GM23338 (cell line): Measurements from ENCODE around the gene NDST1. TPM values are rescaled to one million over a fixed set of nuclear protein-coding genes. Genes with fewer than 3 reads are reported as not detected.
A peak's percentile ranks its signal among the peaks of the same experiment; 100 is the strongest.

Experiments used
- ATAC-seq: fragments of 200-7000 bp; cut with Tn5 transposase; 3 replicates; pipeline ENCODE4 v1.9.1; 2020
- DNase-seq: peaks from one replicate; pipeline ENCODE4 v3.0.0-alpha.2; 2015; ENCODE audit warnings: low spot score
- H2AFZ ChIP-seq: fragments of 200-600 bp; sonication (generic); 2 replicates; pipeline ENCODE4 v1.8.0; 2016; ENCODE audit warnings: antibody characterized with exemption, mild to moderate bottlenecking, moderate library complexity
- H3F3A ChIP-seq: fragments of 200-600 bp; sonication (generic); replicated peaks from 2 replicates; pipeline ENCODE4 v1.8.0; 2017; ENCODE audit warnings: antibody characterized with exemption, mixed run types, low read depth
- H3K27ac ChIP-seq: fragments of 200-600 bp; sonication (generic); 2 replicates; pipeline ENCODE4 v1.6.1; 2016; ENCODE audit warnings: low read depth
- H3K27me3 ChIP-seq: fragments of 200-600 bp; sonication (generic); 2 replicates; pipeline ENCODE4 v1.8.0; 2016; ENCODE audit warnings: mild to moderate bottlenecking, mixed run types, moderate library complexity; ENCODE audit not compliant: insufficient read depth
- H3K36me3 ChIP-seq: fragments of 200-600 bp; sonication (generic); 2 replicates; pipeline ENCODE4 v1.8.0; 2016; ENCODE audit warnings: mild to moderate bottlenecking; ENCODE audit not compliant: insufficient read depth
- H3K4me1 ChIP-seq: fragments of 200-600 bp; sonication (generic); 2 replicates; pipeline ENCODE4 v1.8.0; 2016; ENCODE audit warnings: mild to moderate bottlenecking, moderate library complexity; ENCODE audit not compliant: insufficient read depth
- H3K4me2 ChIP-seq: fragments of 200-600 bp; sonication (generic); 2 replicates; pipeline ENCODE4 v1.7.1; 2017; ENCODE audit warnings: mixed run types
- H3K4me3 ChIP-seq: fragments of 200-600 bp; sonication (generic); 2 replicates; pipeline ENCODE4 v1.6.1; 2016; ENCODE audit warnings: mixed run types
- H3K79me2 ChIP-seq: fragments of 200-600 bp; sonication (generic); replicated peaks from 2 replicates; pipeline ENCODE4 v1.8.0; 2017; ENCODE audit warnings: mild to moderate bottlenecking; ENCODE audit not compliant: insufficient read depth
- H3K9me2 ChIP-seq: fragments of 200-600 bp; sonication (generic); 2 replicates; pipeline ENCODE4 v1.8.0; 2017; ENCODE audit not compliant: insufficient read depth
- H4K20me1 ChIP-seq: fragments of 200-600 bp; sonication (generic); replicated peaks from 2 replicates; pipeline ENCODE4 v1.8.0; 2017; ENCODE audit warnings: mild to moderate bottlenecking; ENCODE audit not compliant: insufficient read depth
- H3K27ac Mint-ChIP-seq: 2 replicates; pipeline ENCODE4 v1.8.0; 2020; ENCODE audit warnings: inconsistent platforms, mild to moderate bottlenecking, moderate library complexity, mixed read lengths
- H3K27me3 Mint-ChIP-seq: 3 replicates; pipeline ENCODE4 v1.8.0; 2022; ENCODE audit warnings: low read depth, mild to moderate bottlenecking, moderate library complexity, mixed read lengths, inconsistent platforms; ENCODE audit not compliant: insufficient read depth, poor library complexity
- H3K36me3 Mint-ChIP-seq: 3 replicates; pipeline ENCODE4 v1.8.0; 2021; ENCODE audit warnings: low read depth, mild to moderate bottlenecking, inconsistent platforms, moderate library complexity, mixed read lengths
- H3K4me1 Mint-ChIP-seq: 3 replicates; pipeline ENCODE4 v1.8.0; 2020; ENCODE audit warnings: mild to moderate bottlenecking, inconsistent platforms, mixed read lengths
- H3K4me3 Mint-ChIP-seq: 3 replicates; pipeline ENCODE4 v1.8.0; 2021; ENCODE audit warnings: moderate library complexity, mild to moderate bottlenecking, inconsistent platforms, mixed read lengths
- H3K9me3 Mint-ChIP-seq: 3 replicates; pipeline ENCODE4 v1.8.0; 2020; ENCODE audit warnings: moderate library complexity, mild to moderate bottlenecking, inconsistent platforms, mixed read lengths
- EZH2 ChIP-seq: fragments of 200-600 bp; sonication (generic); IDR thresholded peaks from one replicate; pipeline ENCODE4 v1.8.0; 2017; ENCODE audit warnings: antibody characterized with exemption, mild to moderate bottlenecking, low read depth; ENCODE audit not compliant: unreplicated experiment
- JUNB ChIP-seq: IDR thresholded peaks from one replicate; pipeline ENCODE4 v1.6.1; 2016; ENCODE audit warnings: antibody characterized with exemption; ENCODE audit not compliant: unreplicated experiment
- NANOG ChIP-seq: IDR thresholded peaks from 2 replicates; pipeline ENCODE4 v1.6.1; 2016; ENCODE audit warnings: antibody characterized with exemption, borderline replicate concordance
- POLR2AphosphoS5 ChIP-seq: IDR thresholded peaks from 2 replicates; pipeline ENCODE4 v1.6.1; 2016; ENCODE audit warnings: antibody characterized with exemption, low read depth
- STAT1 ChIP-seq: IDR thresholded peaks from one replicate; pipeline ENCODE4 v1.6.1; 2016; ENCODE audit warnings: antibody characterized with exemption; ENCODE audit not compliant: unreplicated experiment
- ZNF114 ChIP-seq: fragments of 250-450 bp; sonication (Bioruptor Pico); IDR thresholded peaks from 2 replicates; pipeline ENCODE4 v1.5.0; 2020; ENCODE audit warnings: mild to moderate bottlenecking, moderate library complexity
- ZNF331 ChIP-seq: fragments of 250-450 bp; sonication (Bioruptor Pico); IDR thresholded peaks from 2 replicates; pipeline ENCODE4 v1.5.0; 2020; ENCODE audit warnings: low read depth, mild to moderate bottlenecking, moderate library complexity
- polyA plus RNA-seq: library from polyadenylated mRNA; unstranded; fragments of >200 nt; fragmentation: Nextera tagmentation; extraction: Ambion mirVana; gene quantifications from 2 replicates; pipeline ENCODE4 v1.2.1, GENCODE V29; 2016
- total RNA-seq: library from RNA; depleted of rRNA; stranded (reverse); fragments of >200 nt; shearing (Covaris generic); gene quantifications from 2 replicates; pipeline ENCODE4 v1.2.3, GENCODE V29; 2014
- TF ChIP-seq, protein P1 (sequence below): fragments of 250-450 bp; sonication (Bioruptor Pico); IDR thresholded peaks from 2 replicates; pipeline ENCODE4 v1.5.0; 2020; ENCODE audit warnings: mild to moderate bottlenecking, moderate library complexity
- TF ChIP-seq, protein P2 (sequence below): IDR thresholded peaks from 2 replicates; pipeline ENCODE4 v1.6.1; 2016; ENCODE audit warnings: antibody characterized with exemption
- TF ChIP-seq, protein P3 (sequence below): IDR thresholded peaks from one replicate; pipeline ENCODE4 v1.6.1; 2018; ENCODE audit warnings: antibody characterized with exemption; ENCODE audit not compliant: unreplicated experiment

NDST1 gene
- total and polyA plus RNA-seq, 2 experiments from 2014 or later, result 7.3 to 85.0 TPM

DNA sequence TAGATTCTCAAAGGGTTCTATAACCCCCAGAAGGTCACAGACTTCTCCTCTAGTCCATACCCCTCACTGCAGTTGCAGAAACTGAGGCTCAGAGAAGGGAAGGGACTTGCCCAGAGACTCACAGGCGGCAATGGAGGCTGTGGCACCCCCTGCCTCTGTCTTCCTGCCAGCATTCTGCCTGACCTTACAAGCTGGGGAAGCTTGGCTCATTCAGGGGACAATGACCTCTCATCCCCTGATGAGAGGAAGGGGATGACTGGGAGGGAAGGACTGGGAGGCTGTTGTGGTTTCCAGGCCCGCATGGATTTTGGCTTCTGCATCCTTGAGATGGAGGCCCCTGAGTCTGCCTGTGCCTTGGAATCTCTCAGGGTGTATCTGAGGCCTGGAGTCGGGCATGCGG is 897 bp downstream of the NDST1 start:
- H3F3A ChIP-seq, result 0 out of 2 replicates have a peak, but pooled peaks cover 6% of the 10 kb centered on the region

DNA sequence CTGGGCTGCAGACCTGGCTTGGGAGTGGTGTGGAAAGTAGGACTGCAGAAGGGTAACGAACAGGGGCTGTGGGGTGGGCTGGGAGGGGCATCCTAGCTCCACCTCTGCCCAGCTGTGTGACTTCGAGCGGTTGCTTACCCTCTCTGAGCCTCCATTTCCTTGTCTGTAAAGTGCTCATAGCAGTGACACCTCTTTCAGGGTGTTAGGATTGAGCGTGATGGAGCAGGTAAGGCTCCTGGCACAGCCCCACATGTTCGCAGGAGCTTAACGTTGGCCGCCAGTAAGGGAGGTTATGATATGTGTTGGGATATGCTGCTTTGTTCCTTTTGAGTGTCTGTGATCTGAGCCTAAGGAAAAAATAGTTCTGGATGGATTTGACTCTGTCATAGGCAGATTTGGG is 2.1 kb downstream of the NDST1 start:
- H3K27me3 ChIP-seq, result no peaks in the 10 kb centered on the region
- peak overlapping the region; percentile 65; the same call in 1 of the 2 replicates for H3K27ac Mint-ChIP-seq
- H3K4me3 Mint-ChIP-seq, result no peak overlapping the region
- ATAC-seq (no peak), DNase-seq (no peak)
- peaks cover 58% of the 10 kb centered on the region for H3K4me1 Mint-ChIP-seq
- peaks cover 29% of the 10 kb centered on the region for H3K27me3 Mint-ChIP-seq
- no peak overlapping the region for H2AFZ ChIP-seq
- H3K4me2 ChIP-seq, result no peak overlapping the region
- no peak overlapping the region for H3K4me3 ChIP-seq
- no peaks in the 10 kb centered on the region for H3K36me3 ChIP-seq
- H3K36me3 Mint-ChIP-seq, result no peaks in the 10 kb centered on the region
- no peaks in the 10 kb centered on the region for H3K9me3 Mint-ChIP-seq
- peaks cover 22% of the 10 kb centered on the region; the same call in 1 of the 2 replicates for H4K20me1 ChIP-seq
- no peaks in the 10 kb centered on the region for H3K9me2 ChIP-seq
- H3F3A ChIP-seq, result 0 out of 2 replicates have a peak, but pooled peaks cover 6% of the 10 kb centered on the region
- H3K4me1 ChIP-seq, result peaks cover 31% of the 10 kb centered on the region
- H3K79me2 ChIP-seq, result peaks cover 94% of the 10 kb centered on the region
- H3K27ac ChIP-seq, result peak overlapping the region; percentile 13; the same call in 1 of the 2 replicates
- TF ChIP-seq JUNB (no peak), ZNF114 (no peak), POLR2AphosphoS5 (no peak), EZH2 (no peak), NANOG (no peak), ZNF331 (CRISPR knock-in tag) (no peak), STAT1 (no peak)
- TF ChIP-seq, protein P1, sequence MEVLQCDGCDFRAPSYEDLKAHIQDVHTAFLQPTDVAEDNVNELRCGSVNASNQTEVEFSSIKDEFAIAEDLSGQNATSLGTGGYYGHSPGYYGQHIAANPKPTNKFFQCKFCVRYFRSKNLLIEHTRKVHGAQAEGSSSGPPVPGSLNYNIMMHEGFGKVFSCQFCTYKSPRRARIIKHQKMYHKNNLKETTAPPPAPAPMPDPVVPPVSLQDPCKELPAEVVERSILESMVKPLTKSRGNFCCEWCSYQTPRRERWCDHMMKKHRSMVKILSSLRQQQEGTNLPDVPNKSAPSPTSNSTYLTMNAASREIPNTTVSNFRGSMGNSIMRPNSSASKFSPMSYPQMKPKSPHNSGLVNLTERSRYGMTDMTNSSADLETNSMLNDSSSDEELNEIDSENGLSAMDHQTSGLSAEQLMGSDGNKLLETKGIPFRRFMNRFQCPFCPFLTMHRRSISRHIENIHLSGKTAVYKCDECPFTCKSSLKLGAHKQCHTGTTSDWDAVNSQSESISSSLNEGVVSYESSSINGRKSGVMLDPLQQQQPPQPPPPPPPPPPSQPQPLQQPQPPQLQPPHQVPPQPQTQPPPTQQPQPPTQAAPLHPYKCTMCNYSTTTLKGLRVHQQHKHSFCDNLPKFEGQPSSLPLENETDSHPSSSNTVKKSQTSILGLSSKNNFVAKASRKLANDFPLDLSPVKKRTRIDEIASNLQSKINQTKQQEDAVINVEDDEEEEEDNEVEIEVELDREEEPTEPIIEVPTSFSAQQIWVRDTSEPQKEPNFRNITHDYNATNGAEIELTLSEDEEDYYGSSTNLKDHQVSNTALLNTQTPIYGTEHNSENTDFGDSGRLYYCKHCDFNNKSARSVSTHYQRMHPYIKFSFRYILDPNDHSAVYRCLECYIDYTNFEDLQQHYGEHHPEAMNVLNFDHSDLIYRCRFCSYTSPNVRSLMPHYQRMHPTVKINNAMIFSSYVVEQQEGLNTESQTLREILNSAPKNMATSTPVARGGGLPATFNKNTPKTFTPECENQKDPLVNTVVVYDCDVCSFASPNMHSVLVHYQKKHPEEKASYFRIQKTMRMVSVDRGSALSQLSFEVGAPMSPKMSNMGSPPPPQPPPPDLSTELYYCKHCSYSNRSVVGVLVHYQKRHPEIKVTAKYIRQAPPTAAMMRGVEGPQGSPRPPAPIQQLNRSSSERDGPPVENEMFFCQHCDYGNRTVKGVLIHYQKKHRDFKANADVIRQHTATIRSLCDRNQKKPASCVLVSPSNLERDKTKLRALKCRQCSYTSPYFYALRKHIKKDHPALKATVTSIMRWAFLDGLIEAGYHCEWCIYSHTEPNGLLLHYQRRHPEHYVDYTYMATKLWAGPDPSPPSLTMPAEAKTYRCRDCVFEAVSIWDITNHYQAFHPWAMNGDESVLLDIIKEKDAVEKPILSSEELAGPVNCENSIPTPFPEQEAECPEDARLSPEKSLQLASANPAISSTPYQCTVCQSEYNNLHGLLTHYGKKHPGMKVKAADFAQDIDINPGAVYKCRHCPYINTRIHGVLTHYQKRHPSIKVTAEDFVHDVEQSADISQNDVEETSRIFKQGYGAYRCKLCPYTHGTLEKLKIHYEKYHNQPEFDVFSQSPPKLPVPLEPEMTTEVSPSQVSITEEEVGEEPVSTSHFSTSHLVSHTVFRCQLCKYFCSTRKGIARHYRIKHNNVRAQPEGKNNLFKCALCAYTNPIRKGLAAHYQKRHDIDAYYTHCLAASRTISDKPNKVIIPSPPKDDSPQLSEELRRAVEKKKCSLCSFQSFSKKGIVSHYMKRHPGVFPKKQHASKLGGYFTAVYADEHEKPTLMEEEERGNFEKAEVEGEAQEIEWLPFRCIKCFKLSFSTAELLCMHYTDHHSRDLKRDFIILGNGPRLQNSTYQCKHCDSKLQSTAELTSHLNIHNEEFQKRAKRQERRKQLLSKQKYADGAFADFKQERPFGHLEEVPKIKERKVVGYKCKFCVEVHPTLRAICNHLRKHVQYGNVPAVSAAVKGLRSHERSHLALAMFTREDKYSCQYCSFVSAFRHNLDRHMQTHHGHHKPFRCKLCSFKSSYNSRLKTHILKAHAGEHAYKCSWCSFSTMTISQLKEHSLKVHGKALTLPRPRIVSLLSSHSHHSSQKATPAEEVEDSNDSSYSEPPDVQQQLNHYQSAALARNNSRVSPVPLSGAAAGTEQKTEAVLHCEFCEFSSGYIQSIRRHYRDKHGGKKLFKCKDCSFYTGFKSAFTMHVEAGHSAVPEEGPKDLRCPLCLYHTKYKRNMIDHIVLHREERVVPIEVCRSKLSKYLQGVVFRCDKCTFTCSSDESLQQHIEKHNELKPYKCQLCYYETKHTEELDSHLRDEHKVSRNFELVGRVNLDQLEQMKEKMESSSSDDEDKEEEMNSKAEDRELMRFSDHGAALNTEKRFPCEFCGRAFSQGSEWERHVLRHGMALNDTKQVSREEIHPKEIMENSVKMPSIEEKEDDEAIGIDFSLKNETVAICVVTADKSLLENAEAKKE, result no peak
- TF ChIP-seq, protein P2, sequence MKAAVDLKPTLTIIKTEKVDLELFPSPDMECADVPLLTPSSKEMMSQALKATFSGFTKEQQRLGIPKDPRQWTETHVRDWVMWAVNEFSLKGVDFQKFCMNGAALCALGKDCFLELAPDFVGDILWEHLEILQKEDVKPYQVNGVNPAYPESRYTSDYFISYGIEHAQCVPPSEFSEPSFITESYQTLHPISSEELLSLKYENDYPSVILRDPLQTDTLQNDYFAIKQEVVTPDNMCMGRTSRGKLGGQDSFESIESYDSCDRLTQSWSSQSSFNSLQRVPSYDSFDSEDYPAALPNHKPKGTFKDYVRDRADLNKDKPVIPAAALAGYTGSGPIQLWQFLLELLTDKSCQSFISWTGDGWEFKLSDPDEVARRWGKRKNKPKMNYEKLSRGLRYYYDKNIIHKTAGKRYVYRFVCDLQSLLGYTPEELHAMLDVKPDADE, result no peak

More for the DNA sequence above, 897 bp downstream of the NDST1 start:
- peaks cover 31% of the 10 kb centered on the region for H3K4me1 ChIP-seq
- no peaks in the 10 kb centered on the region for H3K36me3 ChIP-seq
- H3K27me3 Mint-ChIP-seq, result peaks cover 30% of the 10 kb centered on the region
- no peaks in the 10 kb centered on the region for H3K36me3 Mint-ChIP-seq
- H4K20me1 ChIP-seq, result peaks cover 13% of the 10 kb centered on the region; the same call in 1 of the 2 replicates
- no peak overlapping the region for H3K4me3 ChIP-seq
- H3K79me2 ChIP-seq, result peaks cover 94% of the 10 kb centered on the region
- no peaks in the 10 kb centered on the region for H3K9me2 ChIP-seq
- no peak overlapping the region for H3K4me3 Mint-ChIP-seq
- H3K27ac ChIP-seq, result 0 out of 2 replicates have a peak overlapping the region, but pooled peaks have one; percentile 20
- H3K27ac Mint-ChIP-seq, result no peak overlapping the region
- H3K27me3 ChIP-seq, result no peaks in the 10 kb centered on the region
- TF ChIP-seq, protein P3, sequence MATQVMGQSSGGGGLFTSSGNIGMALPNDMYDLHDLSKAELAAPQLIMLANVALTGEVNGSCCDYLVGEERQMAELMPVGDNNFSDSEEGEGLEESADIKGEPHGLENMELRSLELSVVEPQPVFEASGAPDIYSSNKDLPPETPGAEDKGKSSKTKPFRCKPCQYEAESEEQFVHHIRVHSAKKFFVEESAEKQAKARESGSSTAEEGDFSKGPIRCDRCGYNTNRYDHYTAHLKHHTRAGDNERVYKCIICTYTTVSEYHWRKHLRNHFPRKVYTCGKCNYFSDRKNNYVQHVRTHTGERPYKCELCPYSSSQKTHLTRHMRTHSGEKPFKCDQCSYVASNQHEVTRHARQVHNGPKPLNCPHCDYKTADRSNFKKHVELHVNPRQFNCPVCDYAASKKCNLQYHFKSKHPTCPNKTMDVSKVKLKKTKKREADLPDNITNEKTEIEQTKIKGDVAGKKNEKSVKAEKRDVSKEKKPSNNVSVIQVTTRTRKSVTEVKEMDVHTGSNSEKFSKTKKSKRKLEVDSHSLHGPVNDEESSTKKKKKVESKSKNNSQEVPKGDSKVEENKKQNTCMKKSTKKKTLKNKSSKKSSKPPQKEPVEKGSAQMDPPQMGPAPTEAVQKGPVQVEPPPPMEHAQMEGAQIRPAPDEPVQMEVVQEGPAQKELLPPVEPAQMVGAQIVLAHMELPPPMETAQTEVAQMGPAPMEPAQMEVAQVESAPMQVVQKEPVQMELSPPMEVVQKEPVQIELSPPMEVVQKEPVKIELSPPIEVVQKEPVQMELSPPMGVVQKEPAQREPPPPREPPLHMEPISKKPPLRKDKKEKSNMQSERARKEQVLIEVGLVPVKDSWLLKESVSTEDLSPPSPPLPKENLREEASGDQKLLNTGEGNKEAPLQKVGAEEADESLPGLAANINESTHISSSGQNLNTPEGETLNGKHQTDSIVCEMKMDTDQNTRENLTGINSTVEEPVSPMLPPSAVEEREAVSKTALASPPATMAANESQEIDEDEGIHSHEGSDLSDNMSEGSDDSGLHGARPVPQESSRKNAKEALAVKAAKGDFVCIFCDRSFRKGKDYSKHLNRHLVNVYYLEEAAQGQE, result no peak
- peaks cover 57% of the 10 kb centered on the region for H3K4me1 Mint-ChIP-seq
- H2AFZ ChIP-seq, result no peak overlapping the region
- no peaks in the 10 kb centered on the region for H3K9me3 Mint-ChIP-seq
- ATAC-seq, result no peak
- H3K4me2 ChIP-seq, result no peak overlapping the region; the same call in 1 of the 2 replicates
- no peak for DNase-seq
